ENCODE results near the gene NBPF1. TPM values are rescaled to one million over a fixed set of nuclear protein-coding genes. Genes with fewer than 3 reads are reported as not detected.
"Not testable (repeated sequence)": the region's sequence is repeated elsewhere in the genome, so short reads cannot be mapped to it uniquely, and the experiment has no call there.

The NBPF1 gene
- total and polyA plus RNA-seq, 9 of the 15 experiments (the other 6 are each of a cell fraction or from before 2014, with no cell fraction given) = 5.2 to 42.6 (median 24.1) TPM

DNA sequence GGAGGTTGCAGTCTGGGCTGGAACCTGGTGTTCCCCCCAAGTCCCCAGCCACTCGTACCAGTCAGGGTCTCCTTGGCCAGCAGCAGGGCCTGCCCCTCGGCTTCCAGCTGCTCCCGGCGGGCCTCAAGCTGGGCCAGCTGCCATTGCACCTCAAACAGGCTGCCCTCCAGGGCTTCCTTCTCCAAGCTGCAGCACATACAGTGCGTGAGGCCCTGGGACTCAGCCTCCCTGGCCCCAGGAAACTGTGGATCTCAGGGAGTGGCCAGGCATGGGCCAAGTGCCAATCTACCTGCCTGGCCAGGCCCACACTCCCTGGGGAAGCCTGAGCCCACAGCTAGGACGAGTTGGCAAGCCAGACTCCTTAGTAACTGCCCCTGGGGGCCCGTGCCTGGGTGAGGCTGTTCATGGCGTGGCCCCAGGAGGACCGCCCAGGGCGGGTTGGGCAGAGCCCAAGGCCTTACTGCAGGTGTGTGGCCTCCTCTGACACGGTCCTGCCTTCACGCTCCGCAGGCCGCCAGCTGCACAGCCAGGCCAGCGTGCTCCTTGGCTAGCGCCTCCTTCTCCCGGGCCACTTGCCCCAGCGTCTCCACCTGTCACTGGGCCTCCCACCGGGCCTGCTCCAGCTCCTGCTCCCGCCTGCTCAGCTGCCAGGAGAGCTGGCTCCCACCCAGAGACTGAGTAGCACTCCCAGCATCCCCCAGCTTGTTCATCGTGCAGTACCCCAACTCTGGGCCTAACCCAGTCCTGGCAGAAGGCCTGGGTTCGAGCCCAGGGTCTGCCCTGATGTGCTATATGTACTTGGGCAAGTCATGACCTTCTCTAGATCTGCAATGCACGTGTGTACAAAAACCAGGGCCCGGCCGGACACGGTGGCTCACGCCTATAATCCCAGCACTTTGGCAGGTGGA lies 10.7 kb upstream of the NBPF1 start:
- BruUV-seq (replicated peaks); H3K27ac ChIP-seq (ENCODE audit: extremely low read depth, low read depth, low read length); H3K9me1 ChIP-seq (ENCODE audit: control insufficient read depth, insufficient read depth, low read length); H3K27me3 ChIP-seq (ENCODE audit: control insufficient read depth in 2 of 2, insufficient read depth in 2 of 2, low read length in 2 of 2); H3K9me3 ChIP-seq (replicated peaks; ENCODE audit: control insufficient read depth, insufficient read depth, low read depth, low read length); H3K4me2 ChIP-seq (ENCODE audit: insufficient read depth, low read length); H3K4me3 ChIP-seq; ATAC-seq; H2AFZ ChIP-seq (ENCODE audit: low read depth, low read length); FAIRE-seq; H3K79me2 ChIP-seq (ENCODE audit: control insufficient read depth, insufficient read depth, low read length); TF ChIP-seq BRCA1 (IDR thresholded peaks at IDR 0.05); ATF1 (tag; IDR thresholded peaks at IDR 0.05): not testable (repeated sequence)
- H4K20me1 ChIP-seq (replicated peaks; ENCODE audit: control insufficient read depth, insufficient read depth, low read length) = peaks cover 22% of the 10 kb centered on the region
- H3K36me3 ChIP-seq (ENCODE audit: control insufficient read depth, insufficient read depth, low read length) = peaks cover 77% of the 10 kb centered on the region
- in situ Hi-C loops (cut with MboI) = loop anchor here (25.0 kb wide), 2 partner anchors 112 to 288 kb away; partner anchors contain the start of genes CROCC and RNU1-1
- peak overlapping the region in 1 of 2 experiments; percentile 75; a peak in 2 of 4 replicates for H3K9ac ChIP-seq (ENCODE audit: insufficient read depth in 1 of 2, low read depth in 2 of 2, low read length in 2 of 2)
- POLR2A ChIA-PET = interaction anchor here (0.5 to 3.8 kb wide), 11 partner anchors 8 to 327 kb away, joined by 3 to 22 read pairs (median 4); no protein-coding TSS in a partner anchor
- 91% methylated on average over 27 of the region's 27 CpGs for WGBS (ENCODE audit: insufficient coverage, low coverage, missing lambda C conversion rate)
- CTCF ChIA-PET (ENCODE audit: low intra/inter-chr PET ratio) = interaction anchor here (0.5 to 1.9 kb wide), 6 partner anchors 11 to 546 kb away, joined by 3 to 20 read pairs (median 6); partner anchors contain the start of gene NBPF1
- peak in 3 of 4 experiments; percentile 38 to 57 (median 57) for DNase-seq (ENCODE audit: extremely low read depth in 1 of 4, low spot score in 3 of 4)
- intact Hi-C loops (cut with micrococcal nuclease) = loop anchor here (5.0 kb wide), 2 partner anchors 408 to 613 kb away; no protein-coding TSS in a partner anchor
- peaks cover 4 to 41% of the 10 kb centered on the region in 2 experiments; a peak in 3 of 5 replicates for H3K4me1 ChIP-seq (replicated peaks in 1 of 2; ENCODE audit: control insufficient read depth in 2 of 2, insufficient read depth in 2 of 2, low read length in 2 of 2)
- TF ChIP-seq PCBP1 (IDR thresholded peaks at IDR 0.05; ENCODE audit: low read depth, low read length, poor library complexity, severe bottlenecking) (peak; percentile 79), PRMT5 (CRISPR knock-in tag; IDR thresholded peaks at IDR 0.05) (peak; percentile 21; the same call in 1 of the 2 replicates), HOMEZ (CRISPR knock-in tag; IDR thresholded peaks at IDR 0.05) (peak; percentile 13; the same call in 1 of the 2 replicates), HMGN3 (IDR thresholded peaks at IDR 0.05; ENCODE audit: borderline replicate concordance, extremely low read depth, insufficient read length, low read depth, low read length) (peak; percentile 41), BRCA1 (CRISPR knock-in tag; IDR thresholded peaks at IDR 0.05) (peak; percentile 99), NR3C1 (CRISPR knock-in tag; IDR thresholded peaks at IDR 0.05) (0 out of 2 replicates have a peak, but pooled peaks have one; percentile 49), RBM14 (IDR thresholded peaks at IDR 0.05; ENCODE audit: borderline replicate concordance, insufficient read depth, low read depth, low read length) (peak; percentile 82), CTCF (IDR thresholded peaks at IDR 0.05 in 2 of 3, conservative IDR thresholded peaks at IDR 0.05 in 1 of 3; ENCODE audit: insufficient read depth in 2 of 3, low read depth in 1 of 3, low read length in 3 of 3) (0 out of 6 replicates have a peak, but pooled peaks of 1 of the 3 experiments have one; percentile 14), ATF1 (CRISPR knock-in tag; IDR thresholded peaks at IDR 0.05) (peak; percentile 13; the same call in 1 of the 2 replicates), E2F3 (CRISPR knock-in tag; IDR thresholded peaks at IDR 0.05) (peak; percentile 13; the same call in 1 of the 2 replicates), PURB (CRISPR knock-in tag; IDR thresholded peaks at IDR 0.05; ENCODE audit: low read depth) (peak; percentile 48; the same call in 1 of the 2 replicates)
- TF ChIP-seq, protein P1, sequence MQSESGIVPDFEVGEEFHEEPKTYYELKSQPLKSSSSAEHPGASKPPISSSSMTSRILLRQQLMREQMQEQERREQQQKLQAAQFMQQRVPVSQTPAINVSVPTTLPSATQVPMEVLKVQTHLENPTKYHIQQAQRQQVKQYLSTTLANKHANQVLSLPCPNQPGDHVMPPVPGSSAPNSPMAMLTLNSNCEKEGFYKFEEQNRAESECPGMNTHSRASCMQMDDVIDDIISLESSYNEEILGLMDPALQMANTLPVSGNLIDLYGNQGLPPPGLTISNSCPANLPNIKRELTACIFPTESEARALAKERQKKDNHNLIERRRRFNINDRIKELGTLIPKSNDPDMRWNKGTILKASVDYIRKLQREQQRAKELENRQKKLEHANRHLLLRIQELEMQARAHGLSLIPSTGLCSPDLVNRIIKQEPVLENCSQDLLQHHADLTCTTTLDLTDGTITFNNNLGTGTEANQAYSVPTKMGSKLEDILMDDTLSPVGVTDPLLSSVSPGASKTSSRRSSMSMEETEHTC (IDR thresholded peaks at IDR 0.05) = 0 out of 2 replicates have a peak, but pooled peaks have one; percentile 17
- TF ChIP-seq, protein P2, sequence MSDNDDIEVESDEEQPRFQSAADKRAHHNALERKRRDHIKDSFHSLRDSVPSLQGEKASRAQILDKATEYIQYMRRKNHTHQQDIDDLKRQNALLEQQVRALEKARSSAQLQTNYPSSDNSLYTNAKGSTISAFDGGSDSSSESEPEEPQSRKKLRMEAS (CRISPR knock-in tag; IDR thresholded peaks at IDR 0.05) = peak; percentile 5; the same call in 1 of the 2 replicates
